Measurements from ENCODE around the gene LAMA5. TPM values are rescaled to one million over a fixed set of nuclear protein-coding genes. Genes with fewer than 3 reads are reported as not detected.

LAMA5 gene
- total and polyA plus RNA-seq, 2 experiments from 2014 or later: 71.3 to 252 TPM

- no peak overlapping the region for H3K27ac ChIP-seq
- no peak for TF ChIP-seq CTCF (IDR thresholded peaks at IDR 0.05; ENCODE audit: poor library complexity)
- TF ChIP-seq EZH2 (IDR thresholded peaks at IDR 0.05; ENCODE audit: borderline replicate concordance): no peak
- no peak for TF ChIP-seq EZH2phosphoT487 (IDR thresholded peaks at IDR 0.05; ENCODE audit: low read depth, severe bottlenecking, unreplicated experiment)
- no peak overlapping the region for H2AFZ ChIP-seq
- H3K27me3 ChIP-seq: no peaks in the 10 kb centered on the region
- no peak for DNase-seq (ENCODE audit: low spot score)
- H3K36me3 ChIP-seq (replicated peaks; ENCODE audit: insufficient read depth, low read depth): no peaks in the 10 kb centered on the region
- no peak overlapping the region for H3K4me2 ChIP-seq
- H3K4me1 ChIP-seq (ENCODE audit: insufficient read depth): no peaks in the 10 kb centered on the region
- H4K20me1 ChIP-seq (ENCODE audit: insufficient read depth, poor library complexity, severe bottlenecking): peaks cover 5% of the 10 kb centered on the region
- no peak overlapping the region for H3K4me3 ChIP-seq
- H3K79me2 ChIP-seq: peaks cover 8% of the 10 kb centered on the region
- H3K9me3 ChIP-seq (ENCODE audit: low read depth): no peaks in the 10 kb centered on the region
- whole genome bisulfite sequencing (ENCODE audit: low lambda C conversion rate, missing lambda C conversion rate): 97% methylated on average over 10 of the region's 10 CpGs
- no peaks in the 10 kb centered on the region for H3K9me2 ChIP-seq (replicated peaks; ENCODE audit: insufficient read depth)
Observed at GRCh38 chr20:62266340-62266739, 100.8 kb downstream of the LAMA5 start.

- Histone ChIP-seq H4K20me1 (ENCODE audit: insufficient read depth, poor library complexity, severe bottlenecking) (peaks cover 9% of the 10 kb centered on the region), H3K79me2 (peaks cover 8% of the 10 kb centered on the region), H3K4me1 (ENCODE audit: insufficient read depth) (no peaks in the 10 kb centered on the region), H3K9me3 (ENCODE audit: low read depth) (no peaks in the 10 kb centered on the region), H3K4me2 (no peak overlapping the region), H3K27me3 (no peaks in the 10 kb centered on the region), H3K4me3 (no peak overlapping the region), H3K36me3 (replicated peaks; ENCODE audit: insufficient read depth, low read depth) (no peaks in the 10 kb centered on the region), H3K9me2 (replicated peaks; ENCODE audit: insufficient read depth) (no peaks in the 10 kb centered on the region), H2AFZ (no peak overlapping the region), H3K27ac (no peak overlapping the region)
- no peak for TF ChIP-seq EZH2 (IDR thresholded peaks at IDR 0.05; ENCODE audit: borderline replicate concordance)
- no peak for TF ChIP-seq EZH2phosphoT487 (IDR thresholded peaks at IDR 0.05; ENCODE audit: low read depth, severe bottlenecking, unreplicated experiment)
- no peak for TF ChIP-seq CTCF (IDR thresholded peaks at IDR 0.05; ENCODE audit: poor library complexity)
- no peak for DNase-seq (ENCODE audit: low spot score)
- WGBS (ENCODE audit: low lambda C conversion rate, missing lambda C conversion rate): 96% methylated on average over 1 of the region's 1 CpG
Observed at GRCh38 chr20:62265365-62265764, 101.7 kb downstream of the LAMA5 start.

GRCh38 chr20:62263396-62263795, 103.7 kb downstream of the LAMA5 start:
- H3K4me1 ChIP-seq (ENCODE audit: insufficient read depth): no peaks in the 10 kb centered on the region
- no peaks in the 10 kb centered on the region for H3K9me2 ChIP-seq (replicated peaks; ENCODE audit: insufficient read depth)
- no peak for DNase-seq (ENCODE audit: low spot score)
- H3K4me3 ChIP-seq: no peak overlapping the region
- no peak overlapping the region for H3K4me2 ChIP-seq
- peaks cover 19% of the 10 kb centered on the region for H4K20me1 ChIP-seq (ENCODE audit: insufficient read depth, poor library complexity, severe bottlenecking)
- no peak overlapping the region for H3K27ac ChIP-seq
- H2AFZ ChIP-seq: no peak overlapping the region
- H3K79me2 ChIP-seq: peaks cover 21% of the 10 kb centered on the region
- TF ChIP-seq EZH2 (IDR thresholded peaks at IDR 0.05; ENCODE audit: borderline replicate concordance): no peak
- H3K36me3 ChIP-seq (replicated peaks; ENCODE audit: insufficient read depth, low read depth): no peaks in the 10 kb centered on the region
- H3K9me3 ChIP-seq (ENCODE audit: low read depth): no peaks in the 10 kb centered on the region
- no peaks in the 10 kb centered on the region for H3K27me3 ChIP-seq
- WGBS (ENCODE audit: low lambda C conversion rate, missing lambda C conversion rate): over 99% methylated on average over 14 of the region's 14 CpGs

GRCh38 chr20:62262064-62262463, 105.0 kb downstream of the LAMA5 start:
- H3K36me3 ChIP-seq (replicated peaks; ENCODE audit: insufficient read depth, low read depth): no peaks in the 10 kb centered on the region
- 96% methylated on average over 10 of the region's 10 CpGs for WGBS (ENCODE audit: low lambda C conversion rate, missing lambda C conversion rate)
- H3K27me3 ChIP-seq: no peaks in the 10 kb centered on the region
- H3K4me1 ChIP-seq (ENCODE audit: insufficient read depth): no peaks in the 10 kb centered on the region
- H2AFZ ChIP-seq: no peak overlapping the region
- no peak overlapping the region for H3K4me3 ChIP-seq
- H3K9me2 ChIP-seq (replicated peaks; ENCODE audit: insufficient read depth): no peaks in the 10 kb centered on the region
- H3K9me3 ChIP-seq (ENCODE audit: low read depth): no peaks in the 10 kb centered on the region
- peaks cover 25% of the 10 kb centered on the region for H4K20me1 ChIP-seq (ENCODE audit: insufficient read depth, poor library complexity, severe bottlenecking)
- no peak for TF ChIP-seq EZH2 (IDR thresholded peaks at IDR 0.05; ENCODE audit: borderline replicate concordance)
- TF ChIP-seq EZH2phosphoT487 (IDR thresholded peaks at IDR 0.05; ENCODE audit: low read depth, severe bottlenecking, unreplicated experiment): no peak
- TF ChIP-seq CTCF (IDR thresholded peaks at IDR 0.05; ENCODE audit: poor library complexity): no peak
- no peak overlapping the region for H3K4me2 ChIP-seq
- no peak for DNase-seq (ENCODE audit: low spot score)
- H3K27ac ChIP-seq: no peak overlapping the region
- H3K79me2 ChIP-seq: peaks cover 30% of the 10 kb centered on the region
